Anterior cingulate cortex (tissue), 58 donors: Measurements from ENCODE around the gene TMEM151B.

Experiments
- DNase-seq, 58 donors: peaks; one replicate each; lab custom pipeline; 2025; lab: John Stamatoyannopoulos, UW

Gene TMEM151B

GRCh38 chr6:44275749-44276648 is 5.7 kb downstream of the TMEM151B start:
- DNase-seq = no peak

- DNase-seq = no peak
Measured at GRCh38 chr6:44276667-44277640, 6.7 kb downstream of the TMEM151B start.

GRCh38 chr6:44277763-44278162 is 7.5 kb downstream of the TMEM151B start:
- DNase-seq = no peak

GRCh38 chr6:44278315-44278714 is 8.1 kb downstream of the TMEM151B start:
- no peak for DNase-seq

GRCh38 chr6:44278774-44279697 is 8.8 kb downstream of the TMEM151B start:
- DNase-seq = peak in 9 of 58 donors; percentile 13 to 51 (median 36)

GRCh38 chr6:44284121-44284520 is 13.9 kb downstream of the TMEM151B start:
- peak in 21 of 58 donors; percentile 16 to 73 (median 40) for DNase-seq

GRCh38 chr6:44284867-44285266 is 14.6 kb downstream of the TMEM151B start:
- no peak for DNase-seq

- no peak for DNase-seq
Measured at GRCh38 chr6:44285552-44286284, 15.5 kb downstream of the TMEM151B start.

GRCh38 chr6:44286285-44286565 is 16.0 kb downstream of the TMEM151B start:
- no peak for DNase-seq

- DNase-seq = no peak
Measured at GRCh38 chr6:44286747-44287146, 16.5 kb downstream of the TMEM151B start.

GRCh38 chr6:44289726-44290260 is 19.5 kb downstream of the TMEM151B start:
- peak in 45 of 58 donors; percentile 16 to 86 (median 56) for DNase-seq

- no peak for DNase-seq
Measured at GRCh38 chr6:44291841-44292240, 21.6 kb downstream of the TMEM151B start.

- no peak for DNase-seq
Measured at GRCh38 chr6:44292661-44293365, 22.6 kb downstream of the TMEM151B start.

- DNase-seq = no peak
Measured at GRCh38 chr6:44294832-44295791, 24.9 kb downstream of the TMEM151B start.

GRCh38 chr6:44297063-44298038 is 27.1 kb downstream of the TMEM151B start:
- peak in 34 of 58 donors; percentile 16 to 73 (median 40) for DNase-seq
